Endothelial cell of umbilical vein (primary cell): ENCODE results near the gene MMP23B.

Source experiments
- CTCF ChIP-seq, 2 donors: IDR thresholded peaks; 1 replicate in 1 of 2; 2 replicates in 1 of 2; pipeline ENCODE4 v1.5.1; 2011; ENCODE audit warnings: low read length in 2 of 2, mild to moderate bottlenecking in 2 of 2, moderate library complexity in 2 of 2, control low read depth in 1 of 2, inconsistent platforms in 1 of 2, low read depth in 1 of 2; ENCODE audit not compliant: insufficient read depth in 1 of 2; ENCODE audit errors: extremely low read depth in 1 of 2
- EZH2 ChIP-seq: IDR thresholded peaks from 2 replicates; pipeline ENCODE4 v1.6.1; 2012; ENCODE audit warnings: borderline replicate concordance, low read depth, mild to moderate bottlenecking, moderate library complexity, low read length, inconsistent platforms; ENCODE audit not compliant: severe bottlenecking
- POLR2A ChIP-seq: IDR thresholded peaks from 2 replicates; pipeline ENCODE4 v1.6.1; 2012; ENCODE audit warnings: low read depth, mild to moderate bottlenecking, control low read depth, low read length

GRCh38 chr1:1618396-1619068 is 13.4 kb upstream of the MMP23B start:
- TF ChIP-seq EZH2 (no peak), CTCF (IDR thresholded peaks at IDR 0.05; ENCODE audit: extremely low read depth in 1 of 2, insufficient read depth in 1 of 2, low read depth in 1 of 2, low read length in 2 of 2) (no peak), POLR2A (no peak)
